GM23248 (cell line): ENCODE measurements around the gene PRKCB.

Experiments
- EZH2 ChIP-seq: fragments of 200-600 bp; sonication (generic); IDR thresholded peaks from 2 replicates; pipeline ENCODE4 v1.6.1; 2018; ENCODE audit warnings: antibody characterized with exemption, mild to moderate bottlenecking; ENCODE audit not compliant: insufficient read depth, poor library complexity, severe bottlenecking
- EZH2phosphoT487 ChIP-seq: fragments of 200-600 bp; sonication (generic); IDR thresholded peaks from 2 replicates; pipeline ENCODE4 v1.6.1; 2018; ENCODE audit warnings: antibody characterized with exemption, moderate library complexity, mild to moderate bottlenecking, low read depth; ENCODE audit not compliant: insufficient read depth

- TF ChIP-seq EZH2 (no peak), EZH2phosphoT487 (no peak)
Measured at GRCh38 chr16:24174504-24174903, 338.7 kb downstream of the PRKCB start.
